SU-DHL-6 (cell line): ENCODE measurements around the gene CACNB3.

ENCODE experiments used
- H2AFZ ChIP-seq: fragments of 200-600 bp; sonication (generic); 2 replicates; pipeline ENCODE4 v1.6.1; 2014; ENCODE audit warnings: low read depth, mild to moderate bottlenecking, moderate library complexity, mixed read lengths, antibody characterized with exemption, low read length; ENCODE audit not compliant: severe bottlenecking
- H3F3A ChIP-seq: fragments of 200-600 bp; shearing (Covaris generic); 2 replicates; pipeline ENCODE4 v1.6.0; 2016; ENCODE audit warnings: antibody characterized with exemption, mild to moderate bottlenecking; ENCODE audit not compliant: insufficient read depth
- H3K27ac ChIP-seq: fragments of 200-600 bp; sonication (generic); 2 replicates; pipeline ENCODE4 v1.5.1; 2016; ENCODE audit warnings: low read depth, mild to moderate bottlenecking, low read length, moderate library complexity, mixed read lengths
- H3K27me3 ChIP-seq: fragments of 200-600 bp; sonication (generic), shearing (Covaris generic); 2 replicates; pipeline ENCODE4 v1.6.0; 2014; ENCODE audit warnings: mild to moderate bottlenecking, low read length
- H3K36me3 ChIP-seq: fragments of 200-600 bp; sonication (generic); 2 replicates; pipeline ENCODE4 v1.6.1; 2014; ENCODE audit warnings: mild to moderate bottlenecking, low read length, mixed read lengths
- H3K4me2 ChIP-seq: fragments of 300-600, 200-600 bp; shearing (Covaris generic), sonication (generic); 2 replicates; pipeline ENCODE4 v1.6.0; 2014; ENCODE audit warnings: low read length, low read depth, mild to moderate bottlenecking; ENCODE audit not compliant: poor library complexity, severe bottlenecking
- H3K4me3 ChIP-seq: fragments of 200-600 bp; sonication (generic); 2 replicates; pipeline ENCODE4 v1.5.1; 2014; ENCODE audit warnings: antibody characterized with exemption, low read length, mild to moderate bottlenecking, mixed read lengths; ENCODE audit not compliant: insufficient read depth, poor library complexity, severe bottlenecking
- H3K79me2 ChIP-seq: fragments of 200-600 bp; sonication (generic); 2 replicates; pipeline ENCODE4 v1.6.1; 2014; ENCODE audit warnings: mild to moderate bottlenecking, low read length, moderate library complexity; ENCODE audit not compliant: insufficient read depth
- H3K9ac ChIP-seq: fragments of 200-600 bp; sonication (generic); 2 replicates; pipeline ENCODE4 v1.7.0; 2014; ENCODE audit warnings: mild to moderate bottlenecking, low read length
- H3K9me2 ChIP-seq: fragments of 200-600 bp; sonication (generic); replicated peaks from 2 replicates; pipeline ENCODE4 v1.6.1; 2014; ENCODE audit warnings: low read length; ENCODE audit not compliant: insufficient read depth
- H3K9me3 ChIP-seq: fragments of 200-600 bp; sonication (generic); 2 replicates; pipeline ENCODE4 v1.6.1; 2014; ENCODE audit warnings: low read length, mixed read lengths; ENCODE audit not compliant: insufficient read depth
- H4K20me1 ChIP-seq: fragments of 200-600 bp; sonication (generic); 2 replicates; pipeline ENCODE4 v1.6.1; 2014; ENCODE audit warnings: low read depth, mild to moderate bottlenecking, antibody characterized with exemption, low read length, moderate library complexity, mixed read lengths
- CTCF ChIP-seq: fragments of 200-600 bp; sonication (generic); IDR thresholded peaks from one replicate; pipeline ENCODE4 v1.5.1; 2017; ENCODE audit warnings: antibody characterized with exemption, mild to moderate bottlenecking, low read length, moderate library complexity; ENCODE audit not compliant: insufficient read depth, poor library complexity, severe bottlenecking
- EZH2phosphoT487 ChIP-seq: fragments of 200-600 bp; sonication (generic), shearing (Covaris generic); conservative IDR thresholded peaks from 2 replicates; pipeline ENCODE4 v1.6.1; 2018; ENCODE audit warnings: mild to moderate bottlenecking, antibody characterized with exemption, low read length, moderate library complexity, mixed read lengths

Gene CACNB3

GRCh38 chr12:48794870-48795269 lies 23.4 kb upstream of the CACNB3 start:
- H3K9ac ChIP-seq, result no peak overlapping the region
- H3K4me3 ChIP-seq, result no peak overlapping the region

GRCh38 chr12:48795550-48796455 lies 22.5 kb upstream of the CACNB3 start:
- H3K9me2 ChIP-seq, result no peaks in the 10 kb centered on the region
- H3K9ac ChIP-seq, result no peak overlapping the region
- no peaks in the 10 kb centered on the region for H4K20me1 ChIP-seq
- no peak overlapping the region for H2AFZ ChIP-seq
- no peaks in the 10 kb centered on the region for H3F3A ChIP-seq
- TF ChIP-seq EZH2phosphoT487 (no peak), CTCF (peak; percentile 94)
- H3K4me3 ChIP-seq, result no peak overlapping the region
- H3K36me3 ChIP-seq, result no peaks in the 10 kb centered on the region
- H3K27ac ChIP-seq, result no peak overlapping the region
- H3K4me2 ChIP-seq, result no peak overlapping the region
- H3K27me3 ChIP-seq, result no peaks in the 10 kb centered on the region
- H3K9me3 ChIP-seq, result no peaks in the 10 kb centered on the region
- H3K79me2 ChIP-seq, result no peaks in the 10 kb centered on the region

More at GRCh38 chr12:48794870-48795269, 23.4 kb upstream of the CACNB3 start:
- H3K79me2 ChIP-seq, result no peaks in the 10 kb centered on the region
- H3K9me2 ChIP-seq, result no peaks in the 10 kb centered on the region
- no peak for TF ChIP-seq CTCF
- no peak for TF ChIP-seq EZH2phosphoT487
- no peak overlapping the region for H2AFZ ChIP-seq
- no peaks in the 10 kb centered on the region for H3K36me3 ChIP-seq
- H4K20me1 ChIP-seq, result no peaks in the 10 kb centered on the region
- no peak overlapping the region for H3K4me2 ChIP-seq
- no peaks in the 10 kb centered on the region for H3K27me3 ChIP-seq
- H3K27ac ChIP-seq, result no peak overlapping the region
- H3F3A ChIP-seq, result no peaks in the 10 kb centered on the region
- H3K9me3 ChIP-seq, result no peaks in the 10 kb centered on the region

GRCh38 chr12:48796976-48797375 lies 21.3 kb upstream of the CACNB3 start:
- H3K4me2 ChIP-seq, result no peak overlapping the region
- H3K9ac ChIP-seq, result no peak overlapping the region
- no peaks in the 10 kb centered on the region for H3F3A ChIP-seq
- H4K20me1 ChIP-seq, result no peaks in the 10 kb centered on the region
- no peak overlapping the region for H3K27ac ChIP-seq
- H3K27me3 ChIP-seq, result no peaks in the 10 kb centered on the region
- no peaks in the 10 kb centered on the region for H3K9me3 ChIP-seq
- no peaks in the 10 kb centered on the region for H3K79me2 ChIP-seq
- H3K4me3 ChIP-seq, result no peak overlapping the region
- TF ChIP-seq CTCF (no peak), EZH2phosphoT487 (no peak)
- H3K9me2 ChIP-seq, result no peaks in the 10 kb centered on the region
- no peak overlapping the region for H2AFZ ChIP-seq
- no peaks in the 10 kb centered on the region for H3K36me3 ChIP-seq
